HepG2 (cell line): ENCODE measurements around the gene HK3. TPM values are rescaled to one million over a fixed set of nuclear protein-coding genes. Genes with fewer than 3 reads are reported as not detected.

ENCODE experiments used
- ATAC-seq: fragments of 200-7000 bp; cut with Tn5 transposase; 3 replicates; pipeline ENCODE4 v1.9.1; 2020; ENCODE audit warnings: mild to moderate bottlenecking, moderate library complexity
- BruUV-seq: library from RNA; stranded (reverse); fragments of 400-500 nt; replicated peaks from 2 replicates; lab custom pipeline; 2021; lab: Mats Ljungman, UMichigan
- CTCF ChIA-PET: fragments of 300-600 bp; formaldehyde crosslinking; extraction: SDS; loops from one replicate; lab custom pipeline; 2021; ENCODE audit warnings: low total read pairs, inconsistent platforms, low intra/inter-chr PET ratio; lab: Yijun Ruan, JAX
- POLR2A ChIA-PET: fragments of 350-600 bp; sonication (Branson Sonifier 250); formaldehyde crosslinking; loops from one replicate; lab custom pipeline; 2020; ENCODE audit warnings: antibody characterized with exemption, inconsistent platforms; lab: Yijun Ruan, JAX
- DNase-seq: peaks from one replicate; pipeline ENCODE4 v3.0.0-alpha.2; 2015; ENCODE audit warnings: low spot score
- FAIRE-seq: peaks from 3 replicates; lab custom pipeline; 2011; peaks lifted over from hg19 to GRCh38; lab: Jason Lieb, UNC
- H2AFZ ChIP-seq: one replicate; pipeline ENCODE4 v1.6.1; 2011; ENCODE audit warnings: low read length, inconsistent platforms
- H3K27ac ChIP-seq: fragments of 300-600 bp; 3 replicates; pipeline ENCODE4 v1.8.0; 2011; ENCODE audit warnings: mixed run types, mild to moderate bottlenecking, mixed read lengths, low read length, inconsistent platforms; ENCODE audit not compliant: insufficient read depth; ENCODE audit errors: extremely low read length
- H3K27me3 ChIP-seq, 2 experiments: fragments of 200-600 bp in 1 of 2; 2 replicates in 1 of 2; 3 replicates in 1 of 2; pipeline versions ENCODE4 v1.6.0 to v1.8.0; 2011; ENCODE audit warnings: low read length in 2 of 2, mild to moderate bottlenecking in 2 of 2, moderate library complexity in 2 of 2, inconsistent platforms in 1 of 2; ENCODE audit not compliant: insufficient read depth in 2 of 2, control insufficient read depth in 1 of 2
- H3K36me3 ChIP-seq, 2 experiments: fragments of 200-600 bp in 1 of 2; replicated peaks in 1 of 2; 2 replicates in 1 of 2; 3 replicates in 1 of 2; pipeline versions ENCODE4 v1.5.1 to v1.8.0; 2011; ENCODE audit warnings: low read length in 2 of 2, inconsistent platforms in 1 of 2; ENCODE audit not compliant: insufficient read depth in 2 of 2, control insufficient read depth in 1 of 2
- H3K4me1 ChIP-seq: 2 replicates; pipeline ENCODE4 v1.5.1; 2012; ENCODE audit warnings: low read length, inconsistent platforms; ENCODE audit not compliant: insufficient read depth
- H3K4me2 ChIP-seq: 2 replicates; pipeline ENCODE4 v1.6.0; 2011; ENCODE audit warnings: low read depth, low read length, inconsistent platforms
- H3K4me3 ChIP-seq, 3 experiments: fragments of 200-600 bp in 1 of 3; sonication (generic), shearing (Covaris generic) in 1 of 3; replicated peaks in 1 of 3; 2 replicates each; pipeline ENCODE4 v1.5.1; 2011 to 2016; ENCODE audit warnings: low read length in 3 of 3, inconsistent platforms in 2 of 3, low read depth in 2 of 3, mild to moderate bottlenecking in 2 of 3, control low read depth in 1 of 3, mixed read lengths in 1 of 3; ENCODE audit not compliant: insufficient read depth in 1 of 3
- H3K79me2 ChIP-seq: one replicate; pipeline ENCODE4 v1.6.1; 2011; ENCODE audit warnings: low read length, inconsistent platforms; ENCODE audit not compliant: insufficient read depth
- H3K9ac ChIP-seq: 2 replicates; pipeline ENCODE4 v1.6.0; 2011; ENCODE audit warnings: mild to moderate bottlenecking, low read depth, low read length, inconsistent platforms; ENCODE audit not compliant: insufficient read depth
- H3K9me3 ChIP-seq: 2 replicates; pipeline ENCODE4 v1.5.1; 2012; ENCODE audit warnings: mild to moderate bottlenecking, low read length
- H4K20me1 ChIP-seq: 2 replicates; pipeline ENCODE4 v1.6.0; 2011; ENCODE audit warnings: inconsistent platforms, mild to moderate bottlenecking, low read length, moderate library complexity; ENCODE audit not compliant: insufficient read depth
- ATRX ChIP-seq: sonication (generic); formaldehyde crosslinking; IDR thresholded peaks from 2 replicates; pipeline ENCODE4 v1.4.0; 2020; ENCODE audit warnings: missing genetic modification reagents, borderline replicate concordance
- GLI4 ChIP-seq: sonication (generic); formaldehyde crosslinking; IDR thresholded peaks from 2 replicates; pipeline ENCODE4 v1.5.1; 2020; ENCODE audit warnings: missing genetic modification reagents, mild to moderate bottlenecking, moderate library complexity, borderline replicate concordance
- HNF1A ChIP-seq, 2 experiments: sonication (generic) in 1 of 2; formaldehyde crosslinking in 1 of 2; IDR thresholded peaks; 2 replicates each; pipeline versions ENCODE4 v1.4.0 to v1.6.1; 2016 to 2020; ENCODE audit warnings: borderline replicate concordance in 1 of 2, low read depth in 1 of 2, mild to moderate bottlenecking in 1 of 2, missing genetic modification reagents in 1 of 2
- KDM5B ChIP-seq: sonication (generic); formaldehyde crosslinking; IDR thresholded peaks from 2 replicates; pipeline ENCODE4 v1.4.0; 2020; ENCODE audit warnings: missing genetic modification reagents, mild to moderate bottlenecking, borderline replicate concordance
- MAF1 ChIP-seq: sonication (generic); formaldehyde crosslinking; IDR thresholded peaks from 2 replicates; pipeline ENCODE4 v1.5.0; 2020; ENCODE audit warnings: missing genetic modification reagents, borderline replicate concordance
- MXD3 ChIP-seq: IDR thresholded peaks from 2 replicates; pipeline ENCODE4 v1.6.1; 2016; ENCODE audit warnings: mild to moderate bottlenecking, missing biosample characterization, missing genetic modification reagents
- NFIC ChIP-seq: IDR thresholded peaks from 2 replicates; pipeline ENCODE4 v1.6.1; 2012; ENCODE audit warnings: mild to moderate bottlenecking, low read length, inconsistent platforms
- PAF1 ChIP-seq: IDR thresholded peaks from 2 replicates; pipeline ENCODE4 v1.6.1; 2016; ENCODE audit warnings: missing genetic modification reagents, missing compliant biosample characterization
- SRSF1 ChIP-seq: fragments of 200-400 bp; formaldehyde crosslinking; optimal IDR thresholded peaks from 2 replicates; pipeline ENCODE3; 2017; ENCODE audit warnings: mild to moderate bottlenecking, low read depth, low read length, moderate library complexity
- ZIK1 ChIP-seq: sonication (generic); formaldehyde crosslinking; IDR thresholded peaks from 2 replicates; pipeline ENCODE4 v1.5.0; 2020; ENCODE audit warnings: mild to moderate bottlenecking, low read depth, missing genetic modification reagents, borderline replicate concordance
- ZNF263 ChIP-seq: sonication (generic); formaldehyde crosslinking; IDR thresholded peaks from 2 replicates; pipeline ENCODE4 v1.4.0; 2020; ENCODE audit warnings: missing genetic modification reagents
- ZNF382 ChIP-seq: sonication (generic); formaldehyde crosslinking; IDR thresholded peaks from 2 replicates; pipeline ENCODE4 v1.5.0; 2020; ENCODE audit warnings: missing genetic modification reagents, mild to moderate bottlenecking, borderline replicate concordance
- ZNF546 ChIP-seq: sonication (generic); formaldehyde crosslinking; conservative IDR thresholded peaks from 2 replicates; pipeline ENCODE4 v1.8.1; 2023; ENCODE audit warnings: mild to moderate bottlenecking, missing genetic modification reagents
- ZNF547 ChIP-seq: sonication (generic); formaldehyde crosslinking; IDR thresholded peaks from 2 replicates; pipeline ENCODE4 v1.5.1; 2020; ENCODE audit warnings: mild to moderate bottlenecking, missing genetic modification reagents
- ZNF563 ChIP-seq: sonication (generic); formaldehyde crosslinking; IDR thresholded peaks from 2 replicates; pipeline ENCODE4 v1.8.0; 2022; ENCODE audit warnings: mild to moderate bottlenecking, moderate library complexity, missing genetic modification reagents
- ZNF598 ChIP-seq: sonication (generic); formaldehyde crosslinking; IDR thresholded peaks from 2 replicates; pipeline ENCODE4 v1.5.1; 2020; ENCODE audit warnings: mild to moderate bottlenecking, missing genetic modification reagents, borderline replicate concordance
- WGBS: methylation state at CpG from one replicate; pipeline ENCODE4 v1.1.6; 2017; ENCODE audit warnings: low lambda C conversion rate; 5-methylcytosine and 5-hydroxymethylcytosine counted together
- in situ Hi-C: cut with HindIII; loops from 2 replicates; pipeline ENCODE4 v1.10.0; 2017; ENCODE audit warnings: low pct_unique_long_range_greater_than_20kb; ENCODE audit not compliant: extremely low pct_ligation_motif_present
- intact Hi-C: fragments of 100-400 bp; cut with micrococcal nuclease; formaldehyde crosslinking; loops from one replicate; pipeline ENCODE4 v1.10.0; 2022; ENCODE audit not compliant: unreplicated experiment
- polyA plus RNA-seq, 8 experiments: library from polyadenylated mRNA; depleted of rRNA in 3 of 8; stranded (reverse) in 7 of 8; unstranded in 1 of 8; fragments of >200 nt; fragmentation: Illumina TruSeq in 4 of 8; extraction: Trizol in 4 of 8; gene quantifications; 2 replicates each; pipeline versions ENCODE4 v1.2.1 to v1.2.3, GENCODE V29; 2011 to 2016; ENCODE audit warnings: low read depth in 4 of 8, missing spikeins in 1 of 8, mixed read lengths in 1 of 8; ENCODE audit not compliant: insufficient read depth in 1 of 8
- total RNA-seq, 5 experiments: library from RNA; depleted of rRNA; stranded (reverse); fragments of >200 nt; fragmentation: Illumina TruSeq; extraction: Trizol; gene quantifications; 2 replicates each; pipeline ENCODE4 v1.2.3, GENCODE V29; 2016; ENCODE audit warnings: low read depth in 1 of 5

HK3 gene
- total and polyA plus RNA-seq, 2 of the 13 experiments (the other 11 are each of a cell fraction or from before 2014, with no cell fraction given) = not detected

- POLR2A ChIA-PET = no interaction called here
- intact Hi-C loops = no loop called here
- CTCF ChIA-PET = no interaction called here
- H4K20me1 ChIP-seq = no peaks in the 10 kb centered on the region
- H3K9me3 ChIP-seq = no peaks in the 10 kb centered on the region
- H3K4me2 ChIP-seq = no peak overlapping the region
- ATAC-seq (no peak), DNase-seq (no peak), FAIRE-seq (no peak)
- H3K27me3 ChIP-seq = peaks cover 15 to 91% of the 10 kb centered on the region in 2 experiments; a peak in 3 of 5 replicates
- H3K79me2 ChIP-seq = no peaks in the 10 kb centered on the region
- H3K27ac ChIP-seq = no peak overlapping the region
- in situ Hi-C loops = no loop called here
- no peak overlapping the region for H3K4me3 ChIP-seq
- 0% methylated on average over 1 of the region's 20 CpGs for WGBS
- no TSS peak for BruUV-seq
- no peak overlapping the region for H2AFZ ChIP-seq
- H3K36me3 ChIP-seq = no peaks in the 10 kb centered on the region
- no peaks in the 10 kb centered on the region for H3K4me1 ChIP-seq
- H3K9ac ChIP-seq = no peak overlapping the region
- TF ChIP-seq HNF1A (IDR thresholded peaks at IDR 0.05; ENCODE audit: low read depth) (no peak), HNF1A (CRISPR knock-in tag; IDR thresholded peaks at IDR 0.05; ENCODE audit: borderline replicate concordance) (no peak), ZNF546 (no peak), MAF1 (CRISPR knock-in tag) (no peak), NFIC (no peak), ATRX (CRISPR knock-in tag) (no peak), PAF1 (CRISPR knock-in tag) (no peak), ZNF382 (CRISPR knock-in tag) (no peak), MXD3 (no peak), ZNF547 (CRISPR knock-in tag) (no peak), ZNF263 (CRISPR knock-in tag) (no peak), ZNF598 (CRISPR knock-in tag) (no peak), ZIK1 (CRISPR knock-in tag) (no peak), KDM5B (CRISPR knock-in tag) (no peak), GLI4 (CRISPR knock-in tag) (no peak), ZNF563 (CRISPR knock-in tag) (no peak), SRSF1 (no peak)
Observed at GRCh38 chr5:176853151-176853778, 45.9 kb downstream of the HK3 start.
